ENCODE results near the gene CTSD. TPM values are rescaled to one million over a fixed set of nuclear protein-coding genes. Genes with fewer than 3 reads are reported as not detected.

CTSD gene
- total and polyA plus RNA-seq, 2 of the 8 experiments (the other 6 are each of a cell fraction or from before 2014, with no cell fraction given) = 169 to 173 TPM

GRCh38 chr11:1752907-1753228 is 10.9 kb downstream of the CTSD start:
- no peak overlapping the region for H2AFZ ChIP-seq (ENCODE audit: low read length)
- no peaks in the 10 kb centered on the region for H3K9me3 ChIP-seq (ENCODE audit: insufficient read depth in 2 of 2, low read depth in 1 of 2, low read length in 1 of 2)
- no peak overlapping the region for H2BK12ac ChIP-seq (ENCODE audit: low read depth, low read length)
- no peak overlapping the region for H3K14ac ChIP-seq (ENCODE audit: insufficient read length)
- no peaks in the 10 kb centered on the region for H3K79me1 ChIP-seq (ENCODE audit: low read depth, low read length)
- WGBS, 2 experiments (ENCODE audit: extremely low coverage in 1 of 2, insufficient coverage in 1 of 2, insufficient read length in 1 of 2, insufficient replicate concordance in 2 of 2, low coverage in 1 of 2, low lambda C conversion rate in 2 of 2, missing lambda C conversion rate in 1 of 2) = 86% methylated on average over 8 of the region's 10 CpGs; no CpG with 5 or more reads in 1 of the 2 experiments
- no peak overlapping the region for H4K91ac ChIP-seq (replicated peaks; ENCODE audit: insufficient read length, low read length)
- H3K4ac ChIP-seq (replicated peaks; ENCODE audit: insufficient read length, low read depth, low read length) = no peak overlapping the region
- no peak overlapping the region for H2BK20ac ChIP-seq (ENCODE audit: low read length)
- H3K36me3 ChIP-seq (ENCODE audit: control insufficient read depth in 2 of 4, insufficient read depth in 4 of 4, low read length in 3 of 4) = peaks cover 0 to 20% (median 4%) of the 10 kb centered on the region in 4 experiments; a peak in 3 of 8 replicates
- H3K9ac ChIP-seq (replicated peaks in 1 of 4; ENCODE audit: extremely low read depth in 1 of 4, low read depth in 3 of 4, low read length in 3 of 4) = no peak overlapping the region
- no peak overlapping the region for H3K27ac ChIP-seq (ENCODE audit: low read depth, low read length)
- no peak for FAIRE-seq
- H3K56ac ChIP-seq (replicated peaks; ENCODE audit: insufficient read length, low read depth, low read length) = no peak overlapping the region
- no peaks in the 10 kb centered on the region for H3K79me2 ChIP-seq (ENCODE audit: control insufficient read depth in 1 of 2, insufficient read depth in 2 of 2, low read length in 2 of 2)
- POLR2A ChIA-PET (ENCODE audit: partially characterized antibody) = interaction anchor here (0.7 to 2.1 kb wide), 2 partner anchors 10 to 11 kb away, joined by 3 to 5 read pairs; partner anchors contain the start of gene CTSD
- H3K23me2 ChIP-seq (ENCODE audit: low read depth, low read length) = peaks cover 9% of the 10 kb centered on the region; the same call in 1 of the 2 replicates
- no peak overlapping the region for H2AK5ac ChIP-seq (ENCODE audit: low read depth, low read length)
- no peak for DNase-seq (ENCODE audit: low read depth in 1 of 2, low spot score in 2 of 2)
- H3K4me3 ChIP-seq (ENCODE audit: extremely low read depth in 1 of 4, insufficient read depth in 2 of 4, low read depth in 3 of 4, low read length in 4 of 4) = no peak overlapping the region
- CTCF ChIA-PET (ENCODE audit: partially characterized antibody) = interaction anchor here (0.9 to 2.1 kb wide), 3 partner anchors 17 to 72 kb away, joined by 3 to 7 read pairs (median 3); no protein-coding TSS in a partner anchor
- no peak overlapping the region for H3K23ac ChIP-seq (ENCODE audit: insufficient read length)
- H3K27me3 ChIP-seq (replicated peaks in 1 of 4; ENCODE audit: control insufficient read depth in 3 of 4, extremely low read depth in 1 of 4, insufficient read depth in 3 of 4, low read length in 3 of 4) = peaks cover 8 to 25% (median 21%) of the 10 kb centered on the region in 4 experiments; a peak in 6 of 7 replicates
- H3K4me2 ChIP-seq (ENCODE audit: insufficient read depth in 1 of 2, low read depth in 2 of 2, low read length in 2 of 2) = no peak overlapping the region
- H3K4me1 ChIP-seq (replicated peaks in 1 of 4; ENCODE audit: control insufficient read depth in 3 of 4, insufficient read depth in 4 of 4, low read length in 3 of 4) = peaks cover 0 to 16% (median 4%) of the 10 kb centered on the region in 4 experiments; a peak in 5 of 7 replicates
- no peak overlapping the region for H3K18ac ChIP-seq (ENCODE audit: extremely low read depth, low read length)
- H2BK15ac ChIP-seq (ENCODE audit: low read length) = no peak overlapping the region
- peaks cover 8 to 13% of the 10 kb centered on the region in 2 experiments for H4K20me1 ChIP-seq (replicated peaks in 1 of 2; ENCODE audit: control insufficient read depth in 1 of 2, insufficient read depth in 2 of 2, low read length in 2 of 2)
- H2BK120ac ChIP-seq (replicated peaks; ENCODE audit: low read depth, low read length) = no peak overlapping the region
- no peak overlapping the region for H4K5ac ChIP-seq (ENCODE audit: insufficient read length, low read depth, low read length)
- H4K8ac ChIP-seq (ENCODE audit: extremely low read depth, insufficient read depth, low read length) = no peak overlapping the region
- no peak overlapping the region for H2BK5ac ChIP-seq (ENCODE audit: low read depth, low read length)
- TF ChIP-seq EP300 (IDR thresholded peaks at IDR 0.05; ENCODE audit: borderline replicate concordance in 1 of 2, low read depth in 2 of 2, low read length in 2 of 2) (no peak), ASH2L (IDR thresholded peaks at IDR 0.05; ENCODE audit: low read length) (no peak), FOSL1 (IDR thresholded peaks at IDR 0.05; ENCODE audit: insufficient read depth, low read depth, low read length) (no peak), RAD21 (IDR thresholded peaks at IDR 0.05 in 1 of 2, conservative IDR thresholded peaks at IDR 0.05 in 1 of 2; ENCODE audit: low read depth in 2 of 2, low read length in 2 of 2) (no peak), BCL11A (IDR thresholded peaks at IDR 0.05; ENCODE audit: low read depth in 2 of 2, low read length in 2 of 2) (no peak), ZNF274 (IDR thresholded peaks at IDR 0.05; ENCODE audit: borderline replicate concordance, extremely low read depth, low read length) (no peak), POU5F1 (IDR thresholded peaks at IDR 0.05; ENCODE audit: low read depth, low read length) (no peak), GTF2F1 (IDR thresholded peaks at IDR 0.05; ENCODE audit: borderline replicate concordance, low read depth, low read length) (no peak), YY1 (IDR thresholded peaks at IDR 0.05; ENCODE audit: low read depth, low read length) (no peak), JUN (IDR thresholded peaks at IDR 0.05; ENCODE audit: low read depth, low read length) (no peak), POLR2AphosphoS5 (IDR thresholded peaks at IDR 0.05; ENCODE audit: low read depth, low read length) (no peak)
